GM18499 (cell line): ENCODE data around the gene CKLF.
"Not testable (repeated sequence)": the region's sequence is repeated elsewhere in the genome, so short reads cannot be mapped to it uniquely, and the experiment has no call there.

Source experiments
- ATAC-seq: cut with Tn5 transposase; IDR thresholded peaks from one replicate; pipeline ENCODE4 v1.9.1; 2021; ENCODE audit warnings: moderate number of reproducible peaks; ENCODE audit not compliant: insufficient read depth, unreplicated experiment

Gene CKLF

GRCh38 chr16:66563574-66564334 is 11.4 kb downstream of the CKLF start:
- no peak for ATAC-seq

- ATAC-seq: no peak
Measured at GRCh38 chr16:66566051-66566901, 13.9 kb downstream of the CKLF start, which contains the start of gene CMTM1. TSS of gene CMTM1 (plus strand) at chr16:66566439. CDS start at chr16:66566514, 75 bp downstream.

GRCh38 chr16:66567270-66567669 is 14.9 kb downstream of the CKLF start:
- ATAC-seq: not testable (repeated sequence)

- no peak for ATAC-seq
Measured at GRCh38 chr16:66568355-66568754, 16.0 kb downstream of the CKLF start.

GRCh38 chr16:66569131-66569530 is 16.8 kb downstream of the CKLF start:
- ATAC-seq: no peak

GRCh38 chr16:66569827-66570405 is 17.5 kb downstream of the CKLF start:
- ATAC-seq: no peak

GRCh38 chr16:66572356-66572755 is 20.0 kb downstream of the CKLF start:
- ATAC-seq: no peak

GRCh38 chr16:66574081-66574480 is 21.7 kb downstream of the CKLF start:
- no peak for ATAC-seq

GRCh38 chr16:66574531-66574930 is 22.2 kb downstream of the CKLF start:
- no peak for ATAC-seq

GRCh38 chr16:66575060-66575459 is 22.7 kb downstream of the CKLF start:
- no peak for ATAC-seq

- no peak for ATAC-seq
Measured at GRCh38 chr16:66576296-66576695, 23.9 kb downstream of the CKLF start.

GRCh38 chr16:66578651-66579531 is 26.5 kb downstream of the CKLF start, which contains the start of gene CMTM2:
TSS of gene CMTM2 (plus strand) at chr16:66579463. CDS start at chr16:66579608, 145 bp downstream.
- no peak for ATAC-seq

GRCh38 chr16:66580605-66581209 is 28.3 kb downstream of the CKLF start:
- ATAC-seq: no peak

GRCh38 chr16:66581246-66581952 is 29.0 kb downstream of the CKLF start:
- ATAC-seq: no peak

- ATAC-seq: no peak
Measured at GRCh38 chr16:66585481-66586239, 33.3 kb downstream of the CKLF start.

- ATAC-seq: no peak
Measured at GRCh38 chr16:66587881-66588600, 35.7 kb downstream of the CKLF start.

- peak; percentile 80 for ATAC-seq
Measured at GRCh38 chr16:66588981-66589713, 36.8 kb downstream of the CKLF start.
